Psoas muscle (tissue), 8 donors: Measurements from ENCODE around the gene MYO9A. TPM values are rescaled to one million over a fixed set of nuclear protein-coding genes. Genes with fewer than 3 reads are reported as not detected.

Source experiments
- ATAC-seq, 4 donors: fragments of 200-7000 bp; cut with Tn5 transposase; one replicate each; pipeline ENCODE4 v1.9.1; 2020; ENCODE audit warnings: moderate library complexity in 3 of 4, mild to moderate bottlenecking in 2 of 4
- DNase-seq, 2 donors: peaks; one replicate each; pipeline ENCODE4 v3.0.0-alpha.2; 2020
- H3K27ac ChIP-seq: fragments of 200-600 bp; one replicate; pipeline ENCODE4 v1.8.0; 2022
- H3K27me3 ChIP-seq, 3 donors: fragments of 200-600 bp in 1 of 3; one replicate each; pipeline versions ENCODE4 v1.6.1 to v1.8.0; 2013 to 2022; ENCODE audit warnings: low read length in 2 of 3, mild to moderate bottlenecking in 2 of 3, moderate library complexity in 1 of 3; ENCODE audit not compliant: insufficient read depth in 3 of 3
- H3K36me3 ChIP-seq, 2 donors: fragments of 200-600 bp in 1 of 2; one replicate each; pipeline versions ENCODE4 v1.6.1 to v1.8.0; 2013 to 2022; ENCODE audit warnings: low read depth in 1 of 2, mild to moderate bottlenecking in 1 of 2, moderate library complexity in 1 of 2; ENCODE audit not compliant: insufficient read depth in 1 of 2
- H3K4me1 ChIP-seq: fragments of 200-600 bp; one replicate; pipeline ENCODE4 v1.8.0; 2022
- H3K4me3 ChIP-seq: fragments of 200-600 bp; one replicate; pipeline ENCODE4 v1.8.0; 2022; ENCODE audit warnings: mild to moderate bottlenecking
- H3K9me3 ChIP-seq: fragments of 200-600 bp; one replicate; pipeline ENCODE4 v1.8.0; 2022
- CTCF ChIP-seq: fragments of 200-600 bp; IDR thresholded peaks from one replicate; pipeline ENCODE4 v1.8.0; 2022; ENCODE audit warnings: antibody characterized with exemption
- WGBS, 3 donors: extraction: QIAGEN DNeasy Blood & Tissue Kit; methylation state at CpG; one replicate each; pipeline versions ENCODE4 v1.1.6 to v1.1.7; 2013; 5-methylcytosine and 5-hydroxymethylcytosine counted together
- intact Hi-C, 2 donors: fragments of 100-400 bp; cut with DNase I; formaldehyde crosslinking; loops; one replicate each; pipeline versions ENCODE4 v1.11.0 to v1.14.2; 2022
- polyA plus RNA-seq, 3 donors: library from polyadenylated mRNA; stranded (reverse); fragments of 200-250 nt; gene quantifications; one replicate each; pipeline ENCODE4 v1.2.3, GENCODE V29; 2013
- total RNA-seq, 4 donors: library from RNA; stranded (reverse); fragmentation: NEBNext Ultra II Directional in 2 of 4; extraction: Animal tissue kit (Norgen Biotek cat#: 25700) in 2 of 4; gene quantifications; one replicate each; pipeline versions ENCODE4 v1.2.1 to v1.2.4, GENCODE V29; 2021 to 2023
- donor health status: healthy with polysubstance abuse.
- donor health status: DM: no; HTN: no; CAD: no; lungs with moderate emphysema.
- donor health status: Bipolar disorder and iron deficiency.
- donor health status: healthy.
- donor health status: DM: yes; HTN: yes; CAD: no.
- donor health status: DM: no; HTN: no; CAD: no.
- donor health status: DM: no; HTN: no; CAD: no.
- donor health status: DM: yes; HTN: yes; CAD: no.

The MYO9A gene
- total and polyA plus RNA-seq, 7 donors: 3.4 to 28.4 (median 23.0) TPM

GRCh38 chr15:72153269-72154000, 35.5 kb upstream of the MYO9A start:
- peaks cover 6% of the 10 kb centered on the region for H3K4me1 ChIP-seq
- WGBS, 3 donors: 80 to 86% (median 83%) methylated on average over 5 of the region's 5 CpGs
- DNase-seq (no peak), ATAC-seq (no peak)
- H3K9me3 ChIP-seq: no peaks in the 10 kb centered on the region
- H3K36me3 ChIP-seq: no peaks in the 10 kb centered on the region
- no peak overlapping the region for H3K27ac ChIP-seq
- TF ChIP-seq CTCF: no peak
- H3K4me3 ChIP-seq: no peak overlapping the region
- H3K27me3 ChIP-seq: no peaks in the 10 kb centered on the region
- intact Hi-C loops: loop anchor here (10.0 kb wide), 3 partner anchors 109 to 409 kb away; no protein-coding TSS in a partner anchor

DNA sequence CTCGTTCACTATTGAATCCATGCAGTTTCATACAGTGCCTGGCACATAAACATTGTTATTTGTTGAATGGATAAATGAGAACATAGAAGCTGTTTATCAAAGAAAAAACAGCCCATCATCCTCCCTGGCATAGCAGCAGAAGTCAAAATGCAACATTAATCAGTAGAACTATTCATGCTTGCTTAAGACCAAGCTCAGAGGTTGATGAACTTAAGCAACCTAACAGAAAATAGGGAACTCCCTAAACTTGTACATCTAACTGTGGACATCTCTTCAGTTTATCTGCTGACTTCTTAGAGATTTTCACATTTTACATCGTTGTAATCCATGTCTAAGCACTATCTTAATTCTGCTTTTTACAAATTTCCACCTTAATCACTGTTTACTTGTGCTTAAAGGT, 29.5 kb upstream of the MYO9A start:
- no peak for DNase-seq
- no peak overlapping the region for H3K27ac ChIP-seq
- H3K4me3 ChIP-seq: no peak overlapping the region
- no peaks in the 10 kb centered on the region for H3K36me3 ChIP-seq
- H3K27me3 ChIP-seq: no peaks in the 10 kb centered on the region
- ATAC-seq: no peak
- H3K9me3 ChIP-seq: no peaks in the 10 kb centered on the region
- H3K4me1 ChIP-seq: no peaks in the 10 kb centered on the region
- no peak for TF ChIP-seq CTCF
- intact Hi-C loops: no loop called here
- WGBS, 3 donors: 82 to 90% (median 83%) methylated on average over 2 of the region's 2 CpGs

DNA sequence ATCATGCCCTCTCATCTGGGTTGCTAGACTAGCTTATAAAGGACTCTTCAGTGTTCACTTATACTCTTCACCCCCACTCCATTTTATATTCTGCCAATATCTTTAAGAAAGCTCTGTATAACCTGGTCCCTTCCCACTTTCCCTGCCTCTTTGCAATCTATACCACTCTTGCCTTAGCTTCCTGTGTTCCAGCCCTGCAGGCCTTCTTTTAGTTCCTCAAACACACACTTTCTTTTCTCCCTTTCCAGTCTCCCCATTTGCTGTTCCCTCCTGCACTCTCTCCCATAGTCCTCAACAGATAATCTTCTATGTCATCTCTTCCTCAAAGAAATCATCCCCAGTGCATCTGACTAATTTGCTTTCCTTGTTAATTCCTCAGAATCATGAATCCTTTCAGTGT, 29.0 kb upstream of the MYO9A start:
- intact Hi-C loops: no loop called here
- Histone ChIP-seq H3K9me3 (no peaks in the 10 kb centered on the region), H3K4me1 (peaks cover 3% of the 10 kb centered on the region), H3K27ac (no peak overlapping the region), H3K27me3 (no peaks in the 10 kb centered on the region), H3K36me3 (no peaks in the 10 kb centered on the region), H3K4me3 (no peak overlapping the region)
- DNase-seq: no peak
- TF ChIP-seq CTCF: no peak
- no peak for ATAC-seq

DNA sequence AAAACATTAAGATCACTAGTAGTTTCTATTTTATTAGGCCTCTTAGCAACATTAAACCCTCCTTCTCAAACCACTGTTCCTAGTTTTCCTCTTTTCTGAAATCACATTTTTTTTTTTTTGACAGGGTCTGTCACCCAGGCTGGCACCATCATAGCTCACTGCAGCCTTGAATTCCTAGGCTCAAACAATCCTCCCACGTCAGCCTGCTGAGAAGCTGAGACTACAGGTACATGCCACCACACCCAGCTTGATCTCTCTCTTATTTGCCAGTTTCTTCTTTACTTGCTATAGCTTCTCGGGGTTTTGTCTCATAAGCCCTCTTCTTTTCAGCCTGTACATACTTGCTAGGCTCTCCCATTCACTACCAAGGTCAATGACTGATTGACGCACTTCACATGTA, 28.3 kb upstream of the MYO9A start:
- DNase-seq: no peak
- H3K27me3 ChIP-seq: no peaks in the 10 kb centered on the region
- 91 to 97% (median 94%) methylated on average over 3 of the region's 3 CpGs for WGBS, 3 donors
- intact Hi-C loops: no loop called here
- H3K4me1 ChIP-seq: peaks cover 10% of the 10 kb centered on the region
- H3K36me3 ChIP-seq: no peaks in the 10 kb centered on the region
- H3K4me3 ChIP-seq: no peak overlapping the region
- TF ChIP-seq CTCF: no peak
- H3K9me3 ChIP-seq: no peaks in the 10 kb centered on the region
- H3K27ac ChIP-seq: no peak overlapping the region
- ATAC-seq: no peak
